K562 (cell line): ENCODE data around the gene GNAS-AS1. TPM values are rescaled to one million over a fixed set of nuclear protein-coding genes. Genes with fewer than 3 reads are reported as not detected.

Source experiments
- ATAC-seq: fragments of 200-7000 bp; cut with Tn5 transposase; 3 replicates; pipeline ENCODE4 v1.9.1; 2020; ENCODE audit warnings: moderate library complexity
- BruUV-seq: library from RNA; stranded (reverse); fragments of 400-500 nt; replicated peaks from 2 replicates; lab custom pipeline; 2021; lab: Mats Ljungman, UMichigan
- CTCF ChIA-PET: fragments of 300-600 bp; formaldehyde crosslinking; extraction: SDS; loops from one replicate; lab custom pipeline; 2021; ENCODE audit warnings: low intra/inter-chr PET ratio; lab: Yijun Ruan, JAX
- POLR2A ChIA-PET: fragments of 300-600, 350-650 bp; sonication (Branson Sonifier 250); formaldehyde crosslinking; extraction: SDS; loops from one replicate; lab custom pipeline; 2021; ENCODE audit warnings: antibody characterized with exemption, inconsistent platforms; lab: Yijun Ruan, JAX
- DNase-seq, 4 experiments: peaks; one replicate each; pipeline versions ENCODE4 v3.0.0 to v3.0.0-alpha.2; 2011 to 2018; ENCODE audit warnings: low spot score in 3 of 4, mixed read lengths in 3 of 4; ENCODE audit errors: extremely low read depth in 1 of 4
- FAIRE-seq: peaks from 2 replicates; lab custom pipeline; 2011; peaks lifted over from hg19 to GRCh38; lab: Jason Lieb, UNC
- H2AFZ ChIP-seq: 2 replicates; pipeline ENCODE4 v1.6.0; 2011; ENCODE audit warnings: low read depth, low read length, control low read depth, inconsistent platforms
- H3K27ac ChIP-seq: fragments of 200-600 bp; 3 replicates; pipeline ENCODE4 v1.8.0; 2011; ENCODE audit warnings: low read depth, mild to moderate bottlenecking, control low read depth, inconsistent platforms, low read length, moderate library complexity, mixed read lengths; ENCODE audit errors: extremely low read depth
- H3K27me3 ChIP-seq, 2 experiments: fragments of 300-600 bp in 1 of 2; 2 replicates in 1 of 2; 3 replicates in 1 of 2; pipeline versions ENCODE4 v1.6.0 to v1.8.0; 2011; ENCODE audit warnings: inconsistent platforms in 2 of 2, low read length in 2 of 2, mild to moderate bottlenecking in 1 of 2, mixed read lengths in 1 of 2, moderate library complexity in 1 of 2; ENCODE audit not compliant: control insufficient read depth in 2 of 2, insufficient read depth in 2 of 2
- H3K36me3 ChIP-seq: fragments of 300-600 bp; 3 replicates; pipeline ENCODE4 v1.8.0; 2011; ENCODE audit warnings: mild to moderate bottlenecking, low read length, inconsistent platforms; ENCODE audit not compliant: control insufficient read depth, insufficient read depth
- H3K4me1 ChIP-seq, 2 experiments: fragments of 200-600 bp in 1 of 2; replicated peaks in 1 of 2; 2 replicates in 1 of 2; 3 replicates in 1 of 2; pipeline versions ENCODE4 v1.5.1 to v1.8.0; 2011; ENCODE audit warnings: inconsistent platforms in 2 of 2, low read length in 2 of 2, mild to moderate bottlenecking in 1 of 2, mixed read lengths in 1 of 2, moderate library complexity in 1 of 2; ENCODE audit not compliant: control insufficient read depth in 2 of 2, insufficient read depth in 2 of 2
- H3K4me2 ChIP-seq: 2 replicates; pipeline ENCODE4 v1.6.1; 2011; ENCODE audit warnings: low read length, control low read depth, inconsistent platforms, mixed read lengths; ENCODE audit not compliant: insufficient read depth
- H3K4me3 ChIP-seq: fragments of 200-600 bp; sonication (generic), shearing (Covaris generic); 2 replicates; pipeline ENCODE4 v1.5.1; 2016; ENCODE audit warnings: control low read depth, inconsistent platforms
- H3K79me2 ChIP-seq: fragments of 200-600 bp; 3 replicates; pipeline ENCODE4 v1.8.0; 2011; ENCODE audit warnings: low read length, inconsistent platforms; ENCODE audit not compliant: control insufficient read depth, insufficient read depth
- H3K9ac ChIP-seq, 2 experiments: 2 replicates each; pipeline versions ENCODE4 v1.6.0 to v1.6.1; 2011; ENCODE audit warnings: low read depth in 2 of 2, low read length in 2 of 2, control low read depth in 1 of 2, inconsistent platforms in 1 of 2, mild to moderate bottlenecking in 1 of 2, mixed read lengths in 1 of 2; ENCODE audit not compliant: insufficient read depth in 1 of 2
- H3K9me1 ChIP-seq: one replicate; pipeline ENCODE4 v1.6.0; 2011; ENCODE audit warnings: inconsistent platforms, mild to moderate bottlenecking, low read length, moderate library complexity; ENCODE audit not compliant: control insufficient read depth, insufficient read depth
- H3K9me3 ChIP-seq: replicated peaks from 2 replicates; pipeline ENCODE4 v1.5.1; 2011; ENCODE audit warnings: low read depth, low read length, inconsistent platforms; ENCODE audit not compliant: control insufficient read depth, insufficient read depth
- H4K20me1 ChIP-seq: replicated peaks from 2 replicates; pipeline ENCODE4 v1.6.1; 2011; ENCODE audit warnings: low read length, inconsistent platforms, mixed read lengths; ENCODE audit not compliant: control insufficient read depth, insufficient read depth
- ATF2 ChIP-seq: sonication (generic); formaldehyde crosslinking; IDR thresholded peaks from 2 replicates; pipeline ENCODE4 v1.8.1; 2022; ENCODE audit warnings: missing genetic modification reagents
- CCNT2 ChIP-seq: IDR thresholded peaks from 2 replicates; pipeline ENCODE4 v1.6.1; 2011; ENCODE audit warnings: borderline replicate concordance, low read depth, mild to moderate bottlenecking, moderate library complexity, mixed read lengths, low read length; ENCODE audit not compliant: insufficient read length; ENCODE audit errors: extremely low read depth
- FOXA3 ChIP-seq, 2 experiments: fragments of 450-650 bp in 1 of 2; sonication (generic) in 1 of 2; formaldehyde crosslinking; IDR thresholded peaks in 1 of 2; conservative IDR thresholded peaks in 1 of 2; 2 replicates each; pipeline versions ENCODE4 v1.4.0 to v1.8.0; 2020 to 2022; ENCODE audit warnings: mild to moderate bottlenecking in 2 of 2, missing genetic modification reagents in 1 of 2
- LEF1 ChIP-seq: fragments of 450-650 bp; IDR thresholded peaks from 2 replicates; pipeline ENCODE4 v1.6.1; 2016; ENCODE audit warnings: mild to moderate bottlenecking
- MAZ ChIP-seq, 2 experiments: fragments of 450-650 bp in 1 of 2; sonication (generic) in 1 of 2; formaldehyde crosslinking; IDR thresholded peaks in 1 of 2; conservative IDR thresholded peaks in 1 of 2; 2 replicates each; pipeline versions ENCODE4 v1.4.0 to v1.5.0; 2020; ENCODE audit warnings: mild to moderate bottlenecking in 1 of 2, missing genetic modification reagents in 1 of 2
- RFX7 ChIP-seq: fragments of 250-450 bp; sonication (Bioruptor Pico); IDR thresholded peaks from 2 replicates; pipeline ENCODE4 v1.5.1; 2021; ENCODE audit warnings: mild to moderate bottlenecking
- WHSC1 ChIP-seq: IDR thresholded peaks from one replicate; pipeline ENCODE4 v1.6.1; 2012; ENCODE audit warnings: low read length, control low read depth, inconsistent platforms
- ZNF57 ChIP-seq: fragments of 450-650 bp; formaldehyde crosslinking; IDR thresholded peaks from 2 replicates; pipeline ENCODE4 v1.4.0; 2020; ENCODE audit warnings: mild to moderate bottlenecking, moderate library complexity
- ZNF780A ChIP-seq: fragments of 250-450 bp; sonication (Bioruptor Pico); IDR thresholded peaks from 2 replicates; pipeline ENCODE4 v1.5.0; 2021; ENCODE audit warnings: mild to moderate bottlenecking
- WGBS: fragments of 100-300 bp; shearing (Covaris generic); methylation state at CpG from one replicate; pipeline ENCODE4 v1.1.6; 2016; ENCODE audit warnings: low coverage, mixed read lengths; ENCODE audit not compliant: insufficient coverage; ENCODE audit errors: missing lambda C conversion rate; 5-methylcytosine and 5-hydroxymethylcytosine counted together
- in situ Hi-C: fragments of 300-500 bp; cut with MboI; formaldehyde crosslinking; loops from 4 replicates; pipeline ENCODE4 v1.15.0; 2018; ENCODE audit warnings: inconsistent platforms, mixed read lengths
- intact Hi-C: fragments of 100-400 bp; cut with micrococcal nuclease; formaldehyde crosslinking; loops from 2 replicates; pipeline ENCODE4 v1.14.2; 2022
- polyA plus RNA-seq, 8 experiments: library from polyadenylated mRNA; depleted of rRNA in 4 of 8; stranded (reverse) in 5 of 8; unstranded in 3 of 8; fragments of >200 nt; fragmentation: Nextera tagmentation in 2 of 8; fragmentation: Illumina TruSeq in 1 of 8; extraction: Ambion mirVana in 2 of 8; extraction: Trizol in 1 of 8; gene quantifications; 2 replicates each; pipeline versions ENCODE4 v1.2.1 to v1.2.3, GENCODE V29; 2011 to 2014; ENCODE audit warnings: inconsistent platforms in 1 of 8, missing spikeins in 1 of 8
- total RNA-seq, 7 experiments: library from RNA; depleted of rRNA in 6 of 7; stranded (reverse); fragments of >200 nt in 6 of 7; fragmentation: Illumina TruSeq in 2 of 7; extraction: Trizol in 2 of 7; gene quantifications; 2 replicates each; pipeline versions ENCODE4 v1.2.1 to v1.2.3, GENCODE V29; 2011 to 2021; ENCODE audit warnings: low replicate concordance in 1 of 7
- TF ChIP-seq, protein P1 (sequence below): sonication (generic); formaldehyde crosslinking; IDR thresholded peaks from 2 replicates; pipeline ENCODE4 v1.8.1; 2023; ENCODE audit warnings: mild to moderate bottlenecking, missing genetic modification reagents, moderate library complexity

The GNAS-AS1 gene
- total and polyA plus RNA-seq, 9 of the 15 experiments (the other 6 are each of a cell fraction or from before 2014, with no cell fraction given), result 0.04 to 2.5 (median 0.25) TPM

- POLR2A ChIA-PET, result no interaction called here
- 52% methylated on average over 12 of the region's 12 CpGs for WGBS
- intact Hi-C loops, result no loop called here
Measured at GRCh38 chr20:58888103-58888502, 37.4 kb upstream of the GNAS-AS1 start.

More at GRCh38 chr20:58888103-58888502, 37.4 kb upstream of the GNAS-AS1 start:
- TF ChIP-seq ZNF57 (CRISPR knock-in tag), result no peak
- no peak for TF ChIP-seq RFX7
- no peak for TF ChIP-seq WHSC1
- no peak for TF ChIP-seq LEF1
- TF ChIP-seq FOXA3 (CRISPR knock-in tag; conservative IDR thresholded peaks at IDR 0.05 in 1 of 2, IDR thresholded peaks at IDR 0.05 in 1 of 2), result no peak
- TF ChIP-seq, protein P1, sequence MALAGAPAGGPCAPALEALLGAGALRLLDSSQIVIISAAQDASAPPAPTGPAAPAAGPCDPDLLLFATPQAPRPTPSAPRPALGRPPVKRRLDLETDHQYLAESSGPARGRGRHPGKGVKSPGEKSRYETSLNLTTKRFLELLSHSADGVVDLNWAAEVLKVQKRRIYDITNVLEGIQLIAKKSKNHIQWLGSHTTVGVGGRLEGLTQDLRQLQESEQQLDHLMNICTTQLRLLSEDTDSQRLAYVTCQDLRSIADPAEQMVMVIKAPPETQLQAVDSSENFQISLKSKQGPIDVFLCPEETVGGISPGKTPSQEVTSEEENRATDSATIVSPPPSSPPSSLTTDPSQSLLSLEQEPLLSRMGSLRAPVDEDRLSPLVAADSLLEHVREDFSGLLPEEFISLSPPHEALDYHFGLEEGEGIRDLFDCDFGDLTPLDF, result no peak
- no peak for TF ChIP-seq CCNT2
- TF ChIP-seq MAZ (CRISPR knock-in tag; conservative IDR thresholded peaks at IDR 0.05 in 1 of 2, IDR thresholded peaks at IDR 0.05 in 1 of 2), result no peak
- no peak for TF ChIP-seq ATF2
- no peak for TF ChIP-seq ZNF780A (CRISPR knock-in tag)
- Histone ChIP-seq H3K27ac (peak overlapping the region; percentile 55; the same call in 1 of the 3 replicates), H3K4me2 (peak overlapping the region; percentile 75), H3K4me3 (peak overlapping the region; percentile 92), H2AFZ (peak overlapping the region; percentile 75; the same call in 1 of the 2 replicates), H3K9me3 (no peaks in the 10 kb centered on the region), H3K4me1 (peaks cover 0 to 20% of the 10 kb centered on the region in 2 experiments; a peak in 3 of 5 replicates), H3K27me3 (no peaks in the 10 kb centered on the region; a peak in 1 of 5 replicates), H3K79me2 (peaks cover 22% of the 10 kb centered on the region), H4K20me1 (no peaks in the 10 kb centered on the region), H3K9me1 (no peaks in the 10 kb centered on the region), H3K9ac (peak overlapping the region; percentile 73 to 90), H3K36me3 (no peaks in the 10 kb centered on the region)
- DNase-seq, result no peak
- no peak for FAIRE-seq
- ATAC-seq, result no peak
- in situ Hi-C loops, result no loop called here
- CTCF ChIA-PET, result interaction anchor here (0.6 kb wide), 1 partner anchor 237 kb away, joined by 4 read pairs; no protein-coding TSS in a partner anchor
- TSS peak; percentile 64 for BruUV-seq
